ENCODE results near the gene SH3RF3.

DNA sequence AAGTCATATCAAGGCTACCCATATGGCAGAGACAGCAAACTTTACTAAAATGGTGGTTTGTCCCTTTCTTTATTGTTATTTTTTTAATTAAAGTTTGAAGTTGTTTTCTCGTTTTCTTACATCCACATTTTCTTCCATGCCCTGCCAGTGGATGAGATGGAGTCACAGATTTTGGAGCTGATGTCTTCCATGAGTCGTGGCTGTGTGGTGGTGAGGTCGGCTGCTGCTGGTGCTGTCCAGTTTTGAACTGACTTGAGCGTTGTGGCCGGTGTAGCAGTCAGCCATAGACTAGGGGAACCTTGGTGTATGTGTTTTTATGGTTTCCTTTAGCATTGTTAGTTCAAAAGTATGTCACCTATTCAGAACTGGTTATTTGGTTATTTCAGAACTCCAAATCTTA lies 182.8 kb downstream of the SH3RF3 start:
- TF ChIP-seq, protein P1, sequence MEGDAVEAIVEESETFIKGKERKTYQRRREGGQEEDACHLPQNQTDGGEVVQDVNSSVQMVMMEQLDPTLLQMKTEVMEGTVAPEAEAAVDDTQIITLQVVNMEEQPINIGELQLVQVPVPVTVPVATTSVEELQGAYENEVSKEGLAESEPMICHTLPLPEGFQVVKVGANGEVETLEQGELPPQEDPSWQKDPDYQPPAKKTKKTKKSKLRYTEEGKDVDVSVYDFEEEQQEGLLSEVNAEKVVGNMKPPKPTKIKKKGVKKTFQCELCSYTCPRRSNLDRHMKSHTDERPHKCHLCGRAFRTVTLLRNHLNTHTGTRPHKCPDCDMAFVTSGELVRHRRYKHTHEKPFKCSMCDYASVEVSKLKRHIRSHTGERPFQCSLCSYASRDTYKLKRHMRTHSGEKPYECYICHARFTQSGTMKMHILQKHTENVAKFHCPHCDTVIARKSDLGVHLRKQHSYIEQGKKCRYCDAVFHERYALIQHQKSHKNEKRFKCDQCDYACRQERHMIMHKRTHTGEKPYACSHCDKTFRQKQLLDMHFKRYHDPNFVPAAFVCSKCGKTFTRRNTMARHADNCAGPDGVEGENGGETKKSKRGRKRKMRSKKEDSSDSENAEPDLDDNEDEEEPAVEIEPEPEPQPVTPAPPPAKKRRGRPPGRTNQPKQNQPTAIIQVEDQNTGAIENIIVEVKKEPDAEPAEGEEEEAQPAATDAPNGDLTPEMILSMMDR (conservative IDR thresholded peaks at IDR 0.05 in 1 of 2, IDR thresholded peaks at IDR 0.05 in 1 of 2; ENCODE audit: low read depth in 1 of 2, low read length in 2 of 2) = no peak
- no peak for TF ChIP-seq EZH2 (IDR thresholded peaks at IDR 0.05; ENCODE audit: low read length, missing control alignments)

Measured in fibroblast of lung (primary cell).